ENCODE results near the gene ARMC2.

DNA sequence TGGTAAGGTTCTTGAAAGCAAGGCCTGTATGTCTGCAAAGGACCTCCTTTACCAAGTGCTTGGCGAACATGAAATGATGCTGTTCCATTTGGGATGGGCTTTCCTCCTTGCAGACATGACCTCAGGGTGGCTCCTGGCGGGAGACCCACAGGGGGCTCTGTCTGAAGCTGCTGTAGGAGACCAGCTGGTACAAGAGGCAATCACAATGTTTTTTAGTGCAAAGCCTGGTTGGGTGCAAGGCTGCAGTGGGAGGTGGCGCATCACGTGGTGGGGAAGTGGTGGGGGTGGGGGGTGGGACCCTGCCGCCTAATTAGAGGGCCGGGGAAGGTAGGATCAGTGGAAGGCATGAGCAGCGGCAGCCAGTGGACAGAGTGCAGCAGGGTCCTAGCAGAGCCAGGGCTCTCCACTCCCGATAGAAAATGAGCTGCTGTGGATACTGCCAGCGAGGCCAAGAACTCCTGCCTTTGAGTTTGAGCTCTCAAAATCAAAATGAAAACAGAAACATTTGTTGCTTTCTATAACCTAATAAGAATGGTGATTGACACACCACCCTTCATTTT, 9.1 kb upstream of the ARMC2 start:
- TF ChIP-seq, protein P1, sequence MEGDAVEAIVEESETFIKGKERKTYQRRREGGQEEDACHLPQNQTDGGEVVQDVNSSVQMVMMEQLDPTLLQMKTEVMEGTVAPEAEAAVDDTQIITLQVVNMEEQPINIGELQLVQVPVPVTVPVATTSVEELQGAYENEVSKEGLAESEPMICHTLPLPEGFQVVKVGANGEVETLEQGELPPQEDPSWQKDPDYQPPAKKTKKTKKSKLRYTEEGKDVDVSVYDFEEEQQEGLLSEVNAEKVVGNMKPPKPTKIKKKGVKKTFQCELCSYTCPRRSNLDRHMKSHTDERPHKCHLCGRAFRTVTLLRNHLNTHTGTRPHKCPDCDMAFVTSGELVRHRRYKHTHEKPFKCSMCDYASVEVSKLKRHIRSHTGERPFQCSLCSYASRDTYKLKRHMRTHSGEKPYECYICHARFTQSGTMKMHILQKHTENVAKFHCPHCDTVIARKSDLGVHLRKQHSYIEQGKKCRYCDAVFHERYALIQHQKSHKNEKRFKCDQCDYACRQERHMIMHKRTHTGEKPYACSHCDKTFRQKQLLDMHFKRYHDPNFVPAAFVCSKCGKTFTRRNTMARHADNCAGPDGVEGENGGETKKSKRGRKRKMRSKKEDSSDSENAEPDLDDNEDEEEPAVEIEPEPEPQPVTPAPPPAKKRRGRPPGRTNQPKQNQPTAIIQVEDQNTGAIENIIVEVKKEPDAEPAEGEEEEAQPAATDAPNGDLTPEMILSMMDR (IDR thresholded peaks at IDR 0.05; ENCODE audit: extremely low read depth in 1 of 2, insufficient read depth in 1 of 2, low read depth in 1 of 2, low read length in 2 of 2): no peak
- no peak for TF ChIP-seq JUN (IDR thresholded peaks at IDR 0.05; ENCODE audit: borderline replicate concordance, insufficient read depth, insufficient read length, low read depth)
- TF ChIP-seq POLR2AphosphoS5 (IDR thresholded peaks at IDR 0.05; ENCODE audit: insufficient read depth, low read depth, low read length): no peak
- TF ChIP-seq POLR2A (IDR thresholded peaks at IDR 0.05; ENCODE audit: low read depth, low read length): no peak
